ENCODE results near the gene TCF25.
A peak's percentile ranks its signal among the peaks of the same experiment; 100 is the strongest.
"Not testable (repeated sequence)": the region's sequence is repeated elsewhere in the genome, so short reads cannot be mapped to it uniquely, and the experiment has no call there.

The TCF25 gene

DNA sequence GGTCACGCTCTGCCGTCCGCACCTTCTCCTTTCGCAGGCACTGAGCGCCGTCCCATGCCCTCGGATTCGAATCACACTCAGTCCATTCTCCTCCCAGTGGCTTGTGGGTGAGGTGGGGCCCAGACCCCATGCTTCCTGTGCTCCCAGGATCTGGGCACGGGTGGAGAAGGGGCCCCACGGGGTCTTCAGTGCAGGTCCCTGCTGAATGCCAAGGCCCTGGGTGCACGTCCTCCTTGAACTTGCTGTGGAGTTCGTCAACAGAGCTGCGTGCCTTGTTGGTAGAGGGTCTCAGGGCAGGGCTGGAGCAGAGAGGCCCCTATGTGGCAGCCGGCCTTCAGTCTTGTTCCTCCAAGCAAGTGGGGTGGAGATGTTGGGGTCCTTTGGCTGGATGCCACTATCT, 38.0 kb downstream of the TCF25 start:
- H3K4me3 ChIP-seq (ENCODE audit: low read length), result no peak overlapping the region
- no peak for DNase-seq (ENCODE audit: low read depth)
- peaks cover 41% of the 10 kb centered on the region for H3K36me3 ChIP-seq (ENCODE audit: control insufficient read depth, insufficient read depth, low read length, severe bottlenecking)

DNA sequence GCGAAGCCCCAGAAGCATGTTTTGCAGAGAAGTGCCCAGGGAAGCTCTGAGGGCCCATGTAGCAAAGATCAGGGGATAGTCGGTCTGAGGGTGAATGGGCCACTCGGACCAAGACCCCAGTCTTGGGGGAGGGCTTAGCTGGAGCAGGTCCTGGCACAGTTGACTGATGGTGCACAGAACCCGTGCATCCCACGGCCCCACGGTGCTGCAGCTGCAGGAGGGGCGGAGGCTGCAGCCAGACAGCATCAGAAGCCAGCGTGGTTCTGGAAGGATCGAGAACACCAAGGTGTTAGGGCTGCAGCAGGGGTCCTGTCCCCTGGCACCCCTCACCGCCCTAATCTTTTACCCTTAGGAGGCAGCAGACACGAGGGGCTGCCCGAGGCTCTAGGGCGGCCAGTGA, 38.8 kb downstream of the TCF25 start:
- H3K9ac ChIP-seq (ENCODE audit: low read length), result no peak overlapping the region
- H3K4me3 ChIP-seq (ENCODE audit: low read length), result no peak overlapping the region
- DNase-seq (ENCODE audit: low read depth), result no peak
- no peaks in the 10 kb centered on the region for H3K27me3 ChIP-seq (replicated peaks; ENCODE audit: control insufficient read depth, insufficient read depth, low read length)
- peaks cover 3% of the 10 kb centered on the region for H3K4me1 ChIP-seq (ENCODE audit: control insufficient read depth, insufficient read depth, low read length)
- H3K36me3 ChIP-seq (ENCODE audit: control insufficient read depth, insufficient read depth, low read length, severe bottlenecking), result peaks cover 34% of the 10 kb centered on the region
- H3K9me3 ChIP-seq (ENCODE audit: control insufficient read depth, low read length), result no peaks in the 10 kb centered on the region

More for the DNA sequence above, 38.0 kb downstream of the TCF25 start:
- peaks cover 3% of the 10 kb centered on the region for H3K4me1 ChIP-seq (ENCODE audit: control insufficient read depth, insufficient read depth, low read length)
- no peak overlapping the region for H3K9ac ChIP-seq (ENCODE audit: low read length)
- H3K9me3 ChIP-seq (ENCODE audit: control insufficient read depth, low read length), result no peaks in the 10 kb centered on the region
- no peaks in the 10 kb centered on the region for H3K27me3 ChIP-seq (replicated peaks; ENCODE audit: control insufficient read depth, insufficient read depth, low read length)

DNA sequence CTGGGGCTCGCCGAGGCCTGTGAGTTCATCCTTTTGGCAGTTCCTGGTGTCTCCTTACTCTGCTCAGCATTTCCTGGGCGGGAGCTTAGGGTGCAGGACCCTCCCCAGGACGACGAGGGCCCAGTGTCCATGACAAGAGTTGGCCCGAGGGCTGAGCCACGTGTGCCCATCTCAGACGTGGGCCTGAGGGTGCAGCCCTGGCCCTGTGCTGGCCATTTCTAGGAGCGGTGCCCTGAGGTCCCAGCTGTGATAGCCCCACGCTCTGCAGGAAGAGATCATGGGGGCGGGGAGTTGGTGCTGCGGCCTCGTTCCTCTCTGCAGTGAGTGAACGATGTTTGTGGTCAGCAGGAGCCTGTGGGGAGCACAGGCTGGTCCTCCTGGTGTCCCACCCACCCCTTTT, 39.2 kb downstream of the TCF25 start:
- Histone ChIP-seq H3K27me3 (replicated peaks; ENCODE audit: control insufficient read depth, insufficient read depth, low read length) (no peaks in the 10 kb centered on the region), H3K4me1 (ENCODE audit: control insufficient read depth, insufficient read depth, low read length) (peaks cover 5% of the 10 kb centered on the region), H3K4me3 (ENCODE audit: low read length) (no peak overlapping the region), H3K9ac (ENCODE audit: low read length) (no peak overlapping the region), H3K9me3 (ENCODE audit: control insufficient read depth, low read length) (no peaks in the 10 kb centered on the region), H3K36me3 (ENCODE audit: control insufficient read depth, insufficient read depth, low read length, severe bottlenecking) (peaks cover 34% of the 10 kb centered on the region)
- DNase-seq (ENCODE audit: low read depth), result no peak

DNA sequence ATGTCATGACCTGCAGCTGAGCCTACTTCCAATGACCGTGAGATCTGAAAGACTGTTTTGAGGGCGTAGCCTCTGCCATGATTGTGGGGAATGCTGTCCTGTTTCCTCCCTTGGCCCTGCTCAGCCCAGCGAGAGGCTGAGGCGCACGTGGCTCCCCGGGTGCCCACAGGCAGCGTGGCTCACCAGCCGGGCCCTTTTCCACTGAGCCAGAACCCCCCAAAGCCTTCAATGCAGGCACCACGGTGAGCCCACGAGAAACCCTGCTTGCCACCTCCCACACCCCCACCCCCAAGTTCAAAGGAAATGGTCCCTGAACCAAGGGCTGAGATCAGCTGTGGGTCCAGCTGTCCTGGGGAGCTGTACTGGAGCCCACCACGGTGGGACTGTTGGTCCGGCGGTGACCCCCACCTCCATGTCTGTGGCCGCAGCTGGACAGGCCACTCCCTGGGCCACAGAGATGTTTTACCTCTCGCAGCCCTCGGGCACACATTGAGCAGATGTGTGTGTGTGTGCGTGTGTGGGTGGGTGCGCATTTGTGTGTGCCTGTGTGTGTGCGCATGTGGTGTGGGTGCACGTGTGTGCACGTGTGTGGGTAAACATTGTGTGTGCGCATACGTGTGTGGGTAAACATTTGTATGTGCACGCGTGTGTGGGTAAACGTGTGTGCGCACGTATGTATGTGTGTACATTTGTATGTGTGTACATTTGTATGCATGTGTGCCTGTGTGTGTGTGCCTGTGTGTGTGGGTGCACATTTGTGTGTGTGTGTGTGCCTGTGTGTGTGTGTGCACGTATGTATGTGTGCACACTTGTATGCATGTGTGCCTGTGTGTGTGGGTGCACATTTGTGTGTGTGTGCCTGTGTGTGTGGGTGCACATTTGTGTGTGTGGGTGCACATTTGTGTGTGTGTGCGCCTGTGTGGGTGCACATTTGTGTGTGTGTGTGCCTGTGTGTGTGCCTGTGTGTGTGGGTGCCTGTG, 40.3 kb downstream of the TCF25 start:
- peaks cover 15% of the 10 kb centered on the region for H3K4me1 ChIP-seq (ENCODE audit: control insufficient read depth, insufficient read depth, low read length)
- H3K27me3 ChIP-seq (replicated peaks; ENCODE audit: control insufficient read depth, insufficient read depth, low read length), result no peaks in the 10 kb centered on the region
- no peak for DNase-seq (ENCODE audit: low read depth)
- H3K36me3 ChIP-seq (ENCODE audit: control insufficient read depth, insufficient read depth, low read length, severe bottlenecking), result peaks cover 28% of the 10 kb centered on the region
- no peak overlapping the region for H3K9ac ChIP-seq (ENCODE audit: low read length)
- H3K9me3 ChIP-seq (ENCODE audit: control insufficient read depth, low read length), result no peaks in the 10 kb centered on the region
- H3K4me3 ChIP-seq (ENCODE audit: low read length), result no peak overlapping the region

DNA sequence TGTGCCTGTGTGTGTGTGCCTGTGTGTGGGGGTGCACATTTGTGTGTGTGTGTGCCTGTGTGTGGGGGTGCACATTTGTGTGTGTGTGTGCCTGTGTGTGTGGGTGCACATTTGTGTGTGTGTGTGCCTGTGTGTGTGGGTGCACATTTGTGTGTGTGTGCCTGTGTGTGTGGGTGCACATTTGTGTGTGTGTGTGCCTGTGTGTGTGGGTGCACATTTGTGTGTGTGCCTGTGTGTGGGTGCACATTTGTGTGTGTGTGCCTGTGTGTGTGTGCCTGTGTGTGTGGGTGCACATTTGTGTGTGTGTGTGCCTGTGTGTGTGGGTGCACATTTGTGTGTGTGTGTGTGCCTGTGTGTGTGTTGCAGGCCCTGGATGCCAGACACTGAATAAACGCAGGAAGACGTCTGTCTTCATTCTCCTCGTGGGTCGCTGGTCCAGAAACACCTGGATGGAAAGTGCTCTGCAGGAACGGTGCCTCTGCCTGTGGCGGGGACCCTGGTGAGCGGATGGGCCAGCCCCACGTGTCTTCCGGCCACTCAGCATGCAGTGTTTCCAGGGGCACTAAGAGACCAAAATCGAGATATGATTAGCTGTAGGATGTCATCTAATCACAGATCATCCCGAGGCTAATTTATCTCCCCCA, 41.4 kb downstream of the TCF25 start:
- Histone ChIP-seq H3K4me1 (ENCODE audit: control insufficient read depth, insufficient read depth, low read length) (peaks cover 19% of the 10 kb centered on the region), H3K36me3 (ENCODE audit: control insufficient read depth, insufficient read depth, low read length, severe bottlenecking) (peaks cover 20% of the 10 kb centered on the region)
- not testable (repeated sequence) for H3K4me3 ChIP-seq (ENCODE audit: low read length); H3K9me3 ChIP-seq (ENCODE audit: control insufficient read depth, low read length); H3K9ac ChIP-seq (ENCODE audit: low read length); H3K27me3 ChIP-seq (replicated peaks; ENCODE audit: control insufficient read depth, insufficient read depth, low read length); DNase-seq (ENCODE audit: low read depth)

DNA sequence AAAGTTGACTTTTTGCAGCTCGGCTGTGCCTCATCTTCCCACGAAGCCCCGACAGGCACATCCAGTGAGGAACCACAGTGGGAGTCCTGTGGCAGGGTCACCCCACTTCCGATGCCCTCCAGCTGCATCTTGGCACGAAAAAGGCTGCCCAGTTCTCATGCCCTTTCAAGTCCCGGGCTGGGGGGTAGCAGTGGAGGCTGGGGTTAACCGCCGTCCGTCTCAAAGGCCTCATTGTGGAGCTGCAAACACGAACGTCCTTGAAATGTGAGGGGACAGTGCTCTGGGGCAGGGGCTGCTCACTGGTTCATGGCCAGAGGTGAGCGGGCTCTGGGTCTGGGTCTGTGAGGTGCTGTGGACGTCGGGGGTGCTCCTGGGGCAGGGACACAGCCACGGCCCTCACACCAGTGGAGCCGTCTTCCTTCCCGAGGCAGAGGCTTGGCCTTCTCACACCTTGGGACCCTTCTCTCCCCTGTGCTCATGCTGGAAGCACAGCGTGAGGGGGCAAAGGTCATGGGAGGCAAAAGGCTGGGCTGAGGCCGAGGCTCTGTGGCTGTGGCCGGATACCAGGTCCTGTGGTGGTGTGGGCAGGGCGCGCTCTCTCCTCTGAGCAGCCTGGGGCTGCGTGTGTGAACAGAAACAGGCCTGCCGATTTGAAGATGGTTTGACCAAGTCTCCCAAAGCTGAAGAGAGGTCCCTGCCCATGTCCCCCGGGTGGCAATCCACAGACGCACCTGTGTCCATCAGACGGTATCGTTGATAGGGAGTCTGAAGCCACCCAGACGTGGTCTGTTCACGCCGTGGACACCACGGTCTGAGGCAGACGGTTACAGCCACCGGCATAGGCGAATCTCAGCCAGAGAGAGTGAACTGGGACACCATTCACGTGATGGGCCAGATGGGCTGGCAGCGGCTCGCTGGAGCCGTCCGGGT, 42.2 kb downstream of the TCF25 start:
- peaks cover 25% of the 10 kb centered on the region for H3K4me1 ChIP-seq (ENCODE audit: control insufficient read depth, insufficient read depth, low read length)
- no peaks in the 10 kb centered on the region for H3K9me3 ChIP-seq (ENCODE audit: control insufficient read depth, low read length)
- DNase-seq (ENCODE audit: low read depth), result no peak
- H3K9ac ChIP-seq (ENCODE audit: low read length), result no peak overlapping the region
- H3K36me3 ChIP-seq (ENCODE audit: control insufficient read depth, insufficient read depth, low read length, severe bottlenecking), result peaks cover 16% of the 10 kb centered on the region
- H3K27me3 ChIP-seq (replicated peaks; ENCODE audit: control insufficient read depth, insufficient read depth, low read length), result no peaks in the 10 kb centered on the region
- H3K4me3 ChIP-seq (ENCODE audit: low read length), result no peak overlapping the region

DNA sequence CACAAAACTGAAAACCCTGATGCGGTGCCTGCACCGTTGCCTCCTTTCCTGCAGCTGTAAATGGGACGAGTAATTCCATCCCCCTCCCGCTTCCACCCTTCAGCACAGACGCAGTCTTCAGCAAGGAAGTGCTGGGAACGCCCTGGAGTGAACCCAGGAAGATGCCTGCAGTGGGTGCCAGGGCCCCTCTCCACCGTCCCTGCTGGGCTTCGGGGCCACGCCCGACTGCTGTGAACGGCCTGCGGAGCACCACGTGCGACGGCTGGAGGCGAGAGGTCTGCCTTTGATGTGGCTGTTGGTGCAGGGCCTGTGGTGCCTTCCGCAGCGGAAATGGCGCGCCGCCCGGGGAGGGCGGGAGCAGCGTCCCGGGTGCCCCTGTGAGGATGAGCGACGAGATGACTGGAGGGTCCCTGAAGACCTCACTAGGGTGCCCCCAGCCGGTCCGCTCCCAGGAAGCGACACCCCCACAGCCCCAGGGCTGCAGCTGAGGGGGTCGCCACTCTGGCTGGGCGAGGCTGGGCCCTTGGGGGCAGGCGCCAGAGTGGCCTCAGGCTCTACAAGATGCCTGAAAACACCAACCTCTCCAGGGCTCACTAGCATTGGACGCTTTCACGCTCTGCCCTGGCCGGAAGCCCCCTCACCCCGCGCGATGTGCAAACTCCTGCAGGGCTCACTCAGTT, 44.5 kb downstream of the TCF25 start:
- Histone ChIP-seq H3K4me1 (ENCODE audit: control insufficient read depth, insufficient read depth, low read length) (peaks cover 39% of the 10 kb centered on the region), H3K9ac (ENCODE audit: low read length) (peak overlapping the region; percentile 80), H3K27me3 (replicated peaks; ENCODE audit: control insufficient read depth, insufficient read depth, low read length) (no peaks in the 10 kb centered on the region), H3K9me3 (ENCODE audit: control insufficient read depth, low read length) (no peaks in the 10 kb centered on the region), H3K36me3 (ENCODE audit: control insufficient read depth, insufficient read depth, low read length, severe bottlenecking) (peaks cover 4% of the 10 kb centered on the region), H3K4me3 (ENCODE audit: low read length) (peak overlapping the region; percentile 72)
- DNase-seq (ENCODE audit: low read depth), result peak; percentile 83

DNA sequence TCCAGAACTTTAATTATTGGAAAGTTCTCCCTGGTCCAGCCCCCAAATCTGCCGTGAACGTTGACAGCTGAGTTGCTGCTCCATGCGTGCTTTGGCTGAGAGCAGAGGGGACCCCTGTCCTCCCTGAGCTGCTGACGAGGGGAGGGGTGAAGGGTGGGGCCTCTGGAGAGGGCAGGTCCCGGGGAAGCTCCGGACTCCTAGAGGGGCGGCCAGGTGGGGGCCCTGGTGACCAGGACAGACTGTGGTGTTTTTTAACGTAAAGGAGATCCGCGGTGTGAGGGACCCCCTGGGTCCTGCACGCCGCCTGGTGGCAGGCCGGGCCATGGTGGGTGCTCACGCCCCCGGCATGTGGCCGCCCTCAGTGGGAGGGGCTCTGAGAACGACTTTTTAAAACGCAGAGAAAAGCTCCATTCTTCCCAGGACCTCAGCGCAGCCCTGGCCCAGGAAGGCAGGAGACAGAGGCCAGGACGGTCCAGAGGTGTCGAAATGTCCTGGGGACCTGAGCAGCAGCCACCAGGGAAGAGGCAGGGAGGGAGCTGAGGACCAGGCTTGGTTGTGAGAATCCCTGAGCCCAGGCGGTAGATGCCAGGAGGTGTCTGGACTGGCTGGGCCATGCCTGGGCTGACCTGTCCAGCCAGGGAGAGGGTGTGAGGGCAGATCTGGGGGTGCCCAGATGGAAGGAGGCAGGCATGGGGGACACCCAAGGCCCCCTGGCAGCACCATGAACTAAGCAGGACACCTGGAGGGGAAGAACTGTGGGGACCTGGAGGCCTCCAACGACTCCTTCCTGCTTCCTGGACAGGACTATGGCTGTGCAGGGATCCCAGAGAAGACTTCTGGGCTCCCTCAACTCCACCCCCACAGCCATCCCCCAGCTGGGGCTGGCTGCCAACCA, 45.3 kb downstream of the TCF25 start, which contains the start of gene MC1R:
TSS of gene MC1R (plus strand) at position 410 of the 895 bp plus-strand sequence. CDS start at position 807, 397 bp downstream.
- H3K9me3 ChIP-seq (ENCODE audit: control insufficient read depth, low read length), result no peaks in the 10 kb centered on the region
- DNase-seq (ENCODE audit: low read depth), result peak; percentile 62
- peak within 1 kb of the TSS; percentile 80 for H3K9ac ChIP-seq (ENCODE audit: low read length)
- no peaks in the 10 kb centered on the region for H3K36me3 ChIP-seq (ENCODE audit: control insufficient read depth, insufficient read depth, low read length, severe bottlenecking)
- peaks cover 39% of the 10 kb centered on the region for H3K4me1 ChIP-seq (ENCODE audit: control insufficient read depth, insufficient read depth, low read length)
- H3K27me3 ChIP-seq (replicated peaks; ENCODE audit: control insufficient read depth, insufficient read depth, low read length), result no peaks in the 10 kb centered on the region
- H3K4me3 ChIP-seq (ENCODE audit: low read length), result peak within 1 kb of the TSS; percentile 72

DNA sequence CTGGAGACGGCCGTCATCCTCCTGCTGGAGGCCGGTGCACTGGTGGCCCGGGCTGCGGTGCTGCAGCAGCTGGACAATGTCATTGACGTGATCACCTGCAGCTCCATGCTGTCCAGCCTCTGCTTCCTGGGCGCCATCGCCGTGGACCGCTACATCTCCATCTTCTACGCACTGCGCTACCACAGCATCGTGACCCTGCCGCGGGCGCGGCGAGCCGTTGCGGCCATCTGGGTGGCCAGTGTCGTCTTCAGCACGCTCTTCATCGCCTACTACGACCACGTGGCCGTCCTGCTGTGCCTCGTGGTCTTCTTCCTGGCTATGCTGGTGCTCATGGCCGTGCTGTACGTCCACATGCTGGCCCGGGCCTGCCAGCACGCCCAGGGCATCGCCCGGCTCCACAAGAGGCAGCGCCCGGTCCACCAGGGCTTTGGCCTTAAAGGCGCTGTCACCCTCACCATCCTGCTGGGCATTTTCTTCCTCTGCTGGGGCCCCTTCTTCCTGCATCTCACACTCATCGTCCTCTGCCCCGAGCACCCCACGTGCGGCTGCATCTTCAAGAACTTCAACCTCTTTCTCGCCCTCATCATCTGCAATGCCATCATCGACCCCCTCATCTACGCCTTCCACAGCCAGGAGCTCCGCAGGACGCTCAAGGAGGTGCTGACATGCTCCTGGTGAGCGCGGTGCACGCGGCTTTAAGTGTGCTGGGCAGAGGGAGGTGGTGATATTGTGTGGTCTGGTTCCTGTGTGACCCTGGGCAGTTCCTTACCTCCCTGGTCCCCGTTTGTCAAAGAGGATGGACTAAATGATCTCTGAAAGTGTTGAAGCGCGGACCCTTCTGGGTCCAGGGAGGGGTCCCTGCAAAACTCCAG, 46.4 kb downstream of the TCF25 start:
- Histone ChIP-seq H3K9me3 (ENCODE audit: control insufficient read depth, low read length) (no peaks in the 10 kb centered on the region), H3K27me3 (replicated peaks; ENCODE audit: control insufficient read depth, insufficient read depth, low read length) (no peaks in the 10 kb centered on the region), H3K9ac (ENCODE audit: low read length) (peak overlapping the region; percentile 72), H3K4me3 (ENCODE audit: low read length) (no peak overlapping the region), H3K36me3 (ENCODE audit: control insufficient read depth, insufficient read depth, low read length, severe bottlenecking) (no peaks in the 10 kb centered on the region), H3K4me1 (ENCODE audit: control insufficient read depth, insufficient read depth, low read length) (peaks cover 42% of the 10 kb centered on the region)
- no peak for DNase-seq (ENCODE audit: low read depth)

Measured in adipocyte (in vitro differentiated cells).